HG03025 (cell line): ENCODE results near the gene MYORG.
"Not testable (repeated sequence)": the region's sequence is repeated elsewhere in the genome, so short reads cannot be mapped to it uniquely, and the experiment has no call there.

ENCODE experiments used
- ATAC-seq: cut with Tn5 transposase; IDR thresholded peaks from one replicate; pipeline ENCODE4 v1.9.1; 2021; ENCODE audit warnings: mild to moderate bottlenecking, moderate library complexity; ENCODE audit not compliant: unreplicated experiment, low FRiP score

The MYORG gene

GRCh38 chr9:34338079-34338478 is 38.6 kb downstream of the MYORG start:
- not testable (repeated sequence) for ATAC-seq

DNA sequence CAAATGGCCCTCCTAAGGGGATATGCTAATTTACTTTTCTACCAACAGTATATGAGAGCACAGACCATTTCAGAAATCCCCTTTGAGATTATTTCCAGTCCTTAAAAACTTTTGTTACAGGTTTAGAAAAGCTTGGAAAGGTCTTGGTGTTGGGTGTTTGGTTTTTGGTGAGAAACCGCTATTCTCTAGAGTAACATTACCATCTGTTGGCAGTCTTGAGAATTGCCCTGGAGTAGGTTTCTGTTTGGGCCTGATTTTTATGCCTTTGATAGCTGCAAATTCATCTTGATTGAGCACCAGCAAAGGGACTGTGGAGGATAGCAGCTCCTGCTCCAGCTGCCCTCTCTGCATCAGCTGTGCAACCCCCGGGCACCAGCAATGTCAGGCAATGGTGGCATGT is 39.3 kb downstream of the MYORG start:
- ATAC-seq: no peak

GRCh38 chr9:34335376-34335775 is 41.3 kb downstream of the MYORG start:
- ATAC-seq: no peak

- no peak for ATAC-seq
These were observed 41.8 kb downstream of the MYORG start for GRCh38 chr9:34334916-34335315.

DNA sequence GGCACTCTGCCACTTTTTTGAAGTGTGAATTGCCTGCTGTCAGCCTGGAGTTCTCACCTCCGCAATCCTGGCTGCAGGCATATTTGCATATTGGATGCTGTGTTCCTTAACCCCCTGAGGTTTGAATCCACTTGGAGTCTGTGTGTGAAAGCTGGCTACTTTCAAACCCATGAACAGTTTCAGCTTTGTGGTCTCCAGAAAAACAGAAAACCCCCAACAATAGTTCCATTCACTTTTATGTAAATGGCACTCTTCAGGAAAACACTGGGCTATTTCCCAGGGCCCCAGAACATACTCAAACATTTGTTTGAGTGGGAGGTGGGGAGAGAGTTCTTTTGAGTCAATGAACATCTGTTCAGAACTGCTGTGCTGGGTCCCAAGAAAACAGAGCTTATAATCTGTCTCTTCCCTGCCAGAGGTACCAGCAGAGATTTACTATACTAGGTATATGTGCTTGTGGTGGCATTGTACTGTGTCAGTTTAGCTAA is 42.3 kb downstream of the MYORG start:
- ATAC-seq: no peak

DNA sequence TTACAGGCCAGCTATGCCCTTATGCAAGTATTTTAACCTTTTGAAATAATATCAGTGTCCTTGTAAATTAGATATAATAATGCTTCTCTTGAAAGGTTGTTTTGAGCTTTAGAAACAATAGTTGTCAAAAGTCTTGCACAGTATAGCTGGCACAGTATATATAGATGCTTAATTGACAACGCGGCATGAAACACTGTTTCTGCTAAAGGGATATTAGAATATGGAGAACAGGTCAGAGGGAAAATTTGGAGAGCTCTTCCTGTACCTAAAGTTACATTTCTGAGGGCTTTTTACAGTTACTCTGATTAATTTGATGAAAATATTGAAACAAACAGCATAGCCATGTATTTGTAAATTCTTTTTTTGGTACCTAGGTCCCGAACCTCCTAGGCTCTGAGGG is 42.9 kb downstream of the MYORG start:
- no peak for ATAC-seq

GRCh38 chr9:34332076-34332964 is 44.4 kb downstream of the MYORG start:
- no peak for ATAC-seq

GRCh38 chr9:34331196-34331595 is 45.5 kb downstream of the MYORG start:
- ATAC-seq: no peak

GRCh38 chr9:34328987-34329832 is 47.5 kb downstream of the MYORG start, which contains the start of the genes KIF24 and NUDT2:
Gene KIF24, minus strand, starts transcription at chr9:34329268. Its CDS starts 17,922 bp downstream, at chr9:34311346.
Gene NUDT2, plus strand, starts transcription at chr9:34329569. Its CDS starts 9,471 bp downstream, at chr9:34339040.
- peak; percentile 94 for ATAC-seq

GRCh38 chr9:34328500-34328986 is 48.2 kb downstream of the MYORG start:
- peak; percentile 2 for ATAC-seq

GRCh38 chr9:34326690-34327089 is 50.0 kb downstream of the MYORG start:
- no peak for ATAC-seq

DNA sequence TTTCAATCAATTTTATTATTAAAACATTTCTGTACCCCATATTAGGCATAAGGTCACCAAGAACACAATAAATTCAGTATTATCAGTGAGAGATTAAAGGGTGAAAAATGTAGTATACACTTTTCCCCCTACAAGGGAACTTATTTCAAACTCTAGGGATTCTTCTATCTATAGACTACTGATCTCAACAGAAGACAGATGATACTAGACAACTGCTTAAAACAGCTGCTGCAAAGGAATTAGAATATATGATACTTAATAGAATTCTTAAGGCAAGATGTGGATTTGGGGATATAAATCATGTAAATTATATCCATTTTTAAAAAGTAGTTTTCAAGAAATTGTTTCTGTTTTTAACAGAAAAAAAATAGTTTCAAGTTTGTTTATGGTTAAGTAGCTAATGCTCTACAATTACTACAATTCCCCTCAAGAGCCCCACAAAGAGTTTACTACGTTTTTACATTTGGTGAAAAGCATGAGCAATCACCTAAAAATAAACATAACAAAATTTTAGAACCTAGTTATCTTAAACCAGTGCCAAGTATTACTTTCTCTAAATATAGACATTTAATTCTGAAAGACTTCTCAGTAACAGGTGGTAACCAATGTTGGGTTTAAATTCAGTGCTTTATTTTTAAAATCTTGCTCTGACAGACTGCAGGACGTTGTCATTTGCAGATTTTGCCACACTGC is 53.7 kb downstream of the MYORG start:
- no peak for ATAC-seq

- no peak for ATAC-seq
These were observed 55.2 kb downstream of the MYORG start for GRCh38 chr9:34321451-34321850.

- no peak for ATAC-seq
These were observed 58.4 kb downstream of the MYORG start for GRCh38 chr9:34318163-34318790.

DNA sequence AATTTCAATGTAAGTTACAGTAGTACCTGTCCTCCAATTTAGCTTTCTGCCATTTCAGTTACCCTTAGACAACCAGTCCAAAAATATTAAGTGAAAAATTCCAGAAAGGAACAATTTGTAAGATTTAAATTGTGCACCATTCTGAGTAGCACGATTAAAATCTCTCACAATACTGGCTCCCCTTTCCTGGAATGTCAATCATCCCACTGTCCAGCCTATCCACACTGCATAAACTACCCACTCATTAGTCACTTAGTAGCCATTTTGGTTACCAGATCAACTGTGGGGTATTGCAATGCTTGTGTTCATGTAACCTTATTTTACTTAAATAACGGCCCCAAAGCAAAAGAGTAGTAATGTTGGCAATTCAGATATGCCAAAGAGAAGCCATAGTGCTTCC is 59.3 kb downstream of the MYORG start:
- ATAC-seq: no peak
